MM.1S (cell line): ENCODE data around the gene FEZ2.

Experiments used
- DNase-seq: peaks from one replicate; pipeline ENCODE4 v3.0.0-alpha.2; 2015
- H2AFZ ChIP-seq: fragments of 300-600 bp; sonication (generic); 2 replicates; pipeline ENCODE4 v1.6.0; 2016; ENCODE audit warnings: antibody characterized with exemption, low read length
- H3F3A ChIP-seq: fragments of 300-600 bp; sonication (generic); 2 replicates; pipeline ENCODE4 v1.6.1; 2016; ENCODE audit warnings: mild to moderate bottlenecking, antibody characterized with exemption, low read length, moderate library complexity, mixed read lengths; ENCODE audit not compliant: insufficient read depth
- H3K27ac ChIP-seq: fragments of 300-600 bp; sonication (generic); 2 replicates; pipeline ENCODE4 v1.5.1; 2016; ENCODE audit warnings: mild to moderate bottlenecking, low read length
- H3K27me3 ChIP-seq: fragments of 300-600 bp; sonication (generic); replicated peaks from 2 replicates; pipeline ENCODE4 v1.6.0; 2016; ENCODE audit warnings: low read length; ENCODE audit not compliant: insufficient read depth
- H3K36me3 ChIP-seq: fragments of 300-600 bp; sonication (generic); replicated peaks from 2 replicates; pipeline ENCODE4 v1.6.1; 2016; ENCODE audit warnings: mild to moderate bottlenecking, low read length, mixed read lengths; ENCODE audit not compliant: insufficient read depth
- H3K4me1 ChIP-seq: fragments of 300-600 bp; sonication (generic); 2 replicates; pipeline ENCODE4 v1.6.1; 2016; ENCODE audit warnings: low read length, mixed read lengths
- H3K4me2 ChIP-seq: fragments of 300-600 bp; sonication (generic); 2 replicates; pipeline ENCODE4 v1.6.0; 2016; ENCODE audit warnings: low read depth, low read length
- H3K4me3 ChIP-seq: fragments of 300-600 bp; sonication (generic); 2 replicates; pipeline ENCODE4 v1.5.1; 2016; ENCODE audit warnings: low read length, mixed read lengths
- H3K79me2 ChIP-seq: fragments of 300-600 bp; sonication (generic); 2 replicates; pipeline ENCODE4 v1.6.1; 2016; ENCODE audit warnings: mixed run types, low read length, mixed read lengths
- H3K9ac ChIP-seq: fragments of 300-600 bp; sonication (generic); 2 replicates; pipeline ENCODE4 v1.6.1; 2016; ENCODE audit warnings: low read length, mixed read lengths
- H3K9me2 ChIP-seq: fragments of 300-600 bp; sonication (generic); replicated peaks from 2 replicates; pipeline ENCODE4 v1.6.1; 2016; ENCODE audit warnings: mild to moderate bottlenecking, low read length, mixed read lengths; ENCODE audit not compliant: insufficient read depth
- H3K9me3 ChIP-seq: fragments of 300-600 bp; sonication (generic); replicated peaks from 2 replicates; pipeline ENCODE4 v1.6.1; 2016; ENCODE audit warnings: mild to moderate bottlenecking, low read length, mixed read lengths; ENCODE audit not compliant: insufficient read depth
- H4K20me1 ChIP-seq: fragments of 300-600 bp; sonication (generic); 2 replicates; pipeline ENCODE4 v1.6.1; 2016; ENCODE audit warnings: mild to moderate bottlenecking, low read length, moderate library complexity, mixed read lengths; ENCODE audit not compliant: insufficient read depth
- EZH2 ChIP-seq: fragments of 300-600 bp; sonication (generic); optimal IDR thresholded peaks from 2 replicates; pipeline ENCODE3; 2017; ENCODE audit warnings: low read depth, mild to moderate bottlenecking, antibody characterized with exemption, low read length, mixed read lengths
- EZH2phosphoT487 ChIP-seq: fragments of 300-600 bp; sonication (generic); IDR thresholded peaks from 2 replicates; pipeline ENCODE4 v1.6.1; 2018; ENCODE audit warnings: antibody characterized with exemption, low read length
- TF ChIP-seq, protein P1 (sequence below): fragments of 300-600 bp; sonication (generic); IDR thresholded peaks from 2 replicates; pipeline ENCODE4 v1.5.1; 2016; ENCODE audit warnings: antibody characterized with exemption, low read length, mixed read lengths

FEZ2 gene

GRCh38 chr2:36512705-36513104 lies 85.3 kb downstream of the FEZ2 start:
- no peak for DNase-seq
- H3K4me3 ChIP-seq = no peak overlapping the region; the same call in 1 of the 2 replicates
- no peaks in the 10 kb centered on the region for H3F3A ChIP-seq
- H3K79me2 ChIP-seq = no peaks in the 10 kb centered on the region
- H3K9ac ChIP-seq = no peak overlapping the region
- no peak overlapping the region for H3K27ac ChIP-seq
- H4K20me1 ChIP-seq = no peaks in the 10 kb centered on the region
- no peaks in the 10 kb centered on the region for H3K36me3 ChIP-seq
- H3K27me3 ChIP-seq = no peaks in the 10 kb centered on the region
- TF ChIP-seq, protein P1, sequence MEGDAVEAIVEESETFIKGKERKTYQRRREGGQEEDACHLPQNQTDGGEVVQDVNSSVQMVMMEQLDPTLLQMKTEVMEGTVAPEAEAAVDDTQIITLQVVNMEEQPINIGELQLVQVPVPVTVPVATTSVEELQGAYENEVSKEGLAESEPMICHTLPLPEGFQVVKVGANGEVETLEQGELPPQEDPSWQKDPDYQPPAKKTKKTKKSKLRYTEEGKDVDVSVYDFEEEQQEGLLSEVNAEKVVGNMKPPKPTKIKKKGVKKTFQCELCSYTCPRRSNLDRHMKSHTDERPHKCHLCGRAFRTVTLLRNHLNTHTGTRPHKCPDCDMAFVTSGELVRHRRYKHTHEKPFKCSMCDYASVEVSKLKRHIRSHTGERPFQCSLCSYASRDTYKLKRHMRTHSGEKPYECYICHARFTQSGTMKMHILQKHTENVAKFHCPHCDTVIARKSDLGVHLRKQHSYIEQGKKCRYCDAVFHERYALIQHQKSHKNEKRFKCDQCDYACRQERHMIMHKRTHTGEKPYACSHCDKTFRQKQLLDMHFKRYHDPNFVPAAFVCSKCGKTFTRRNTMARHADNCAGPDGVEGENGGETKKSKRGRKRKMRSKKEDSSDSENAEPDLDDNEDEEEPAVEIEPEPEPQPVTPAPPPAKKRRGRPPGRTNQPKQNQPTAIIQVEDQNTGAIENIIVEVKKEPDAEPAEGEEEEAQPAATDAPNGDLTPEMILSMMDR = no peak
- TF ChIP-seq EZH2phosphoT487 = no peak
- no peak for TF ChIP-seq EZH2
- no peaks in the 10 kb centered on the region for H3K9me3 ChIP-seq
- H3K9me2 ChIP-seq = no peaks in the 10 kb centered on the region
- peak overlapping the region; percentile 47 for H3K4me2 ChIP-seq
- H3K4me1 ChIP-seq = peaks cover 12% of the 10 kb centered on the region
- H2AFZ ChIP-seq = no peak overlapping the region

DNA sequence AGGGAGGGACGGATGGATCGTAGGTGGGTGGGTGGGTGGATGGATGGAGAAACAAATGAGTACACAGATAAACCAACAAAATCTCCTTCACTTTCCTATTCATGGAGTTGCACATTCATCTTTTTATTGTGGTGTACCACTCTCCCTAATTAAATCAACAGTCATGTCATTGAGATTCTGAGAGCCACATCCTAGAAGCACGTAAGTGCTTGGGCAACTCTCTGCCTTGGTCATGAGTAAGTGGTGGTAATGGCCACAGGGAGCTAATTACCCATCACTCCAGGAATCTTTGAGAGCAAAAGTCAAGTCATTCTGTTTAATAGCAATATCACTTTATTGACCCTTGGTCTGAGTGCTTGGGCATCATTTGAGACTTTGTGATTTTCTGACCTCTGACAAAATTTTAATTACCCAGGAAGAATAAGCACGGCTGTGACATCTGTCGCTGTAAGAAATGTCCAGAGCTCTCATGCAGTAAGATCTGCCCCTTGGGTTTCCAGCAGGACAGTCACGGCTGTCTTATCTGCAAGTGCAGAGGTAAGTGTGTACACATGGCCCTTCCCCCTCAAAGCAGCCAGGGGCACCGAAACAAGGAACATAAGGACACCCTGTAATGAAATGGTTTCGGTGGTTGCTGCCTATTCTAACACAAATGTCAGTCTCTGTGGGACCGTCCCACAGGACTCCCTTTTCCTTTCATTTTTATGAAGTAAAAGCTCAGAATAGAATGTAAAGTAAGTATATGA lies 85.9 kb downstream of the FEZ2 start:
- Histone ChIP-seq H3K4me2 (peak overlapping the region; percentile 47), H3K79me2 (no peaks in the 10 kb centered on the region), H3K4me1 (peaks cover 12% of the 10 kb centered on the region), H3K9ac (no peak overlapping the region), H3K36me3 (no peaks in the 10 kb centered on the region), H4K20me1 (no peaks in the 10 kb centered on the region), H3K9me2 (no peaks in the 10 kb centered on the region), H3K9me3 (no peaks in the 10 kb centered on the region), H2AFZ (no peak overlapping the region), H3F3A (no peaks in the 10 kb centered on the region), H3K27me3 (no peaks in the 10 kb centered on the region), H3K4me3 (no peak overlapping the region; the same call in 1 of the 2 replicates), H3K27ac (no peak overlapping the region)
- DNase-seq = peak; percentile 78
- TF ChIP-seq EZH2 (no peak), EZH2phosphoT487 (no peak)
- TF ChIP-seq, protein P1 = no peak

DNA sequence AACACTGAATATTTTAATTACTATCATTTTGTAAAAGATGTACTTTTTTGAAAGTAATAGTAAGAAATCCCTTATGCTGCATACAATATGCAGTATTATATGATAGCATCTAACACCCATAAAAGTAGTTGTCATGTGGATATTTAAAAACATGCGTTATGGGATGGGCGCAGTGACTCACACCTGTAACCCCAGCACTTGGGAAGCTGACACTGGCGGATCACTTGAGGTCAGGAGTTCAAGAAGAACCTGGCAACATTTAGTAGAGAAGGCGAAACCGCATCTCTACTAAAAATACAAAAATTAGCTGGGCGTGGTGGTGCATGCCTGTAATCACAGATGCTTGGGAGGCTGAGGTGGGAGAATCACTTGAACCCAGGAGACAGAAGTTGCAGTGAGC lies 88.9 kb downstream of the FEZ2 start:
- Histone ChIP-seq H3K79me2 (no peaks in the 10 kb centered on the region), H3K9ac (no peak overlapping the region), H3K9me2 (no peaks in the 10 kb centered on the region), H3K27me3 (no peaks in the 10 kb centered on the region), H4K20me1 (no peaks in the 10 kb centered on the region), H3K4me1 (peaks cover 12% of the 10 kb centered on the region), H3K4me2 (no peak overlapping the region), H3K36me3 (no peaks in the 10 kb centered on the region), H3K4me3 (no peak overlapping the region), H2AFZ (no peak overlapping the region), H3F3A (no peaks in the 10 kb centered on the region), H3K9me3 (no peaks in the 10 kb centered on the region), H3K27ac (no peak overlapping the region)
- TF ChIP-seq EZH2phosphoT487 (no peak), EZH2 (no peak)
- TF ChIP-seq, protein P1 = no peak
- no peak for DNase-seq
